H1 (cell line): Measurements from ENCODE around the gene CACNA1G. TPM values are rescaled to one million over a fixed set of nuclear protein-coding genes. Genes with fewer than 3 reads are reported as not detected.

Experiments used
- CTCF ChIA-PET: fragments of 300-600 bp; sonication (Branson Sonifier 250); formaldehyde crosslinking; loops from one replicate; lab custom pipeline; 2021; ENCODE audit not compliant: partially characterized antibody; lab: Charles Lee
- POLR2A ChIA-PET: fragments of 300-600 bp; sonication (Branson Sonifier 250); formaldehyde crosslinking; loops from one replicate; lab custom pipeline; 2021; ENCODE audit warnings: inconsistent platforms; ENCODE audit not compliant: partially characterized antibody; lab: Charles Lee
- DNase-seq, 2 experiments: peaks; one replicate each; pipeline versions ENCODE4 v3.0.0 to v3.0.0-alpha.2; 2010 to 2022; ENCODE audit warnings: low spot score in 2 of 2, low read depth in 1 of 2, mixed read lengths in 1 of 2
- FAIRE-seq: peaks from 2 replicates; lab custom pipeline; 2011; peaks lifted over from hg19 to GRCh38; lab: Jason Lieb, UNC
- H2AFZ ChIP-seq: 2 replicates; pipeline ENCODE4 v1.8.1; 2012; ENCODE audit warnings: low read length, inconsistent platforms
- H2AK5ac ChIP-seq: 2 replicates; pipeline ENCODE4 v1.6.1; 2013; ENCODE audit warnings: low read depth, low read length
- H2BK120ac ChIP-seq: replicated peaks from 2 replicates; pipeline ENCODE3; 2013; ENCODE audit warnings: low read depth, low read length, inconsistent platforms
- H2BK12ac ChIP-seq: 2 replicates; pipeline ENCODE4 v1.6.1; 2013; ENCODE audit warnings: low read depth, low read length
- H2BK15ac ChIP-seq: 2 replicates; pipeline ENCODE4 v1.6.1; 2013; ENCODE audit warnings: low read length
- H2BK20ac ChIP-seq: 2 replicates; pipeline ENCODE4 v1.6.1; 2013; ENCODE audit warnings: low read length
- H2BK5ac ChIP-seq: 2 replicates; pipeline ENCODE4 v1.6.1; 2013; ENCODE audit warnings: low read depth, low read length
- H3K14ac ChIP-seq: 2 replicates; pipeline ENCODE4 v1.6.1; 2013; ENCODE audit warnings: inconsistent platforms; ENCODE audit not compliant: insufficient read length
- H3K18ac ChIP-seq: 2 replicates; pipeline ENCODE4 v1.6.1; 2013; ENCODE audit warnings: low read length; ENCODE audit errors: extremely low read depth
- H3K23ac ChIP-seq: 2 replicates; pipeline ENCODE4 v1.6.1; 2013; ENCODE audit warnings: inconsistent platforms; ENCODE audit not compliant: insufficient read length
- H3K23me2 ChIP-seq: 2 replicates; pipeline ENCODE4 v1.6.1; 2013; ENCODE audit warnings: low read depth, low read length
- H3K27ac ChIP-seq: 2 replicates; pipeline ENCODE4 v1.6.1; 2011; ENCODE audit warnings: low read depth, low read length, inconsistent platforms
- H3K27me3 ChIP-seq, 4 experiments: replicated peaks in 1 of 4; 1 replicate in 1 of 4; 2 replicates in 3 of 4; pipeline versions ENCODE4 v1.6.1 to v1.8.1; 2011 to 2013; ENCODE audit warnings: low read length in 3 of 4, mild to moderate bottlenecking in 3 of 4, inconsistent platforms in 2 of 4, mixed read lengths in 2 of 4, moderate library complexity in 1 of 4; ENCODE audit not compliant: control insufficient read depth in 3 of 4, insufficient read depth in 3 of 4; ENCODE audit errors: extremely low read depth in 1 of 4
- H3K36me3 ChIP-seq, 4 experiments: 2 replicates each; pipeline versions ENCODE4 v1.6.1 to v1.8.1; 2011 to 2013; ENCODE audit warnings: mild to moderate bottlenecking in 4 of 4, low read length in 3 of 4, moderate library complexity in 2 of 4, control low read depth in 1 of 4, inconsistent platforms in 1 of 4; ENCODE audit not compliant: insufficient read depth in 4 of 4, control insufficient read depth in 2 of 4
- H3K4ac ChIP-seq: replicated peaks from 2 replicates; pipeline ENCODE3; 2013; ENCODE audit warnings: low read length, low read depth, mixed read lengths, inconsistent platforms; ENCODE audit not compliant: insufficient read length
- H3K4me1 ChIP-seq, 4 experiments: replicated peaks in 1 of 4; 1 replicate in 1 of 4; 2 replicates in 3 of 4; pipeline versions ENCODE4 v1.6.1 to v1.8.1; 2011 to 2013; ENCODE audit warnings: low read length in 3 of 4, inconsistent platforms in 2 of 4, mixed read lengths in 1 of 4; ENCODE audit not compliant: insufficient read depth in 4 of 4, control insufficient read depth in 3 of 4
- H3K4me2 ChIP-seq, 2 experiments: 2 replicates each; pipeline versions ENCODE4 v1.6.1 to v1.8.1; 2011 to 2013; ENCODE audit warnings: low read depth in 2 of 2, low read length in 2 of 2, control low read depth in 1 of 2, inconsistent platforms in 1 of 2, mild to moderate bottlenecking in 1 of 2; ENCODE audit not compliant: insufficient read depth in 1 of 2
- H3K4me3 ChIP-seq, 4 experiments: fragments of 200-600, 300-600 bp in 1 of 4; sonication (generic), shearing (Covaris generic), sonication (Bioruptor Twin) in 1 of 4; 2 replicates each; pipeline versions ENCODE4 v1.5.1 to v1.8.1; 2011 to 2016; ENCODE audit warnings: low read length in 4 of 4, low read depth in 3 of 4, control low read depth in 2 of 4, inconsistent platforms in 2 of 4, mild to moderate bottlenecking in 2 of 4, mixed read lengths in 1 of 4, moderate library complexity in 1 of 4; ENCODE audit not compliant: insufficient read depth in 2 of 4; ENCODE audit errors: extremely low read depth in 1 of 4
- H3K56ac ChIP-seq: replicated peaks from 2 replicates; pipeline ENCODE3; 2013; ENCODE audit warnings: low read depth, mild to moderate bottlenecking, mixed read lengths, low read length, inconsistent platforms; ENCODE audit not compliant: insufficient read length
- H3K79me1 ChIP-seq: 2 replicates; pipeline ENCODE4 v1.6.1; 2013; ENCODE audit warnings: low read depth, low read length, control low read depth
- H3K79me2 ChIP-seq, 2 experiments: 2 replicates each; pipeline versions ENCODE4 v1.6.1 to v1.8.1; 2012 to 2013; ENCODE audit warnings: low read length in 2 of 2, mild to moderate bottlenecking in 2 of 2, inconsistent platforms in 1 of 2; ENCODE audit not compliant: insufficient read depth in 2 of 2, control insufficient read depth in 1 of 2
- H3K9ac ChIP-seq, 4 experiments: replicated peaks in 1 of 4; 1 replicate in 1 of 4; 2 replicates in 3 of 4; pipeline versions ENCODE4 v1.6.1 to v1.8.1; 2011 to 2013; ENCODE audit warnings: low read depth in 3 of 4, low read length in 3 of 4, control low read depth in 2 of 4, mild to moderate bottlenecking in 2 of 4, moderate library complexity in 2 of 4, inconsistent platforms in 1 of 4; ENCODE audit errors: extremely low read depth in 1 of 4
- H3K9me3 ChIP-seq, 2 experiments: 2 replicates each; pipeline versions ENCODE4 v1.6.1 to v1.8.1; 2012 to 2013; ENCODE audit warnings: mild to moderate bottlenecking in 2 of 2, moderate library complexity in 2 of 2, control low read depth in 1 of 2, inconsistent platforms in 1 of 2, low read depth in 1 of 2, low read length in 1 of 2, mixed read lengths in 1 of 2; ENCODE audit not compliant: insufficient read depth in 2 of 2
- H4K20me1 ChIP-seq, 2 experiments: replicated peaks in 1 of 2; 2 replicates each; pipeline versions ENCODE3 to v1.8.1; 2011 to 2013; ENCODE audit warnings: inconsistent platforms in 2 of 2, low read length in 2 of 2, mild to moderate bottlenecking in 1 of 2; ENCODE audit not compliant: insufficient read depth in 2 of 2, control insufficient read depth in 1 of 2
- H4K5ac ChIP-seq: 2 replicates; pipeline ENCODE4 v1.6.1; 2013; ENCODE audit warnings: low read length, low read depth, mixed read lengths, inconsistent platforms; ENCODE audit not compliant: insufficient read length
- H4K8ac ChIP-seq: 2 replicates; pipeline ENCODE4 v1.8.0; 2013; ENCODE audit warnings: mild to moderate bottlenecking, moderate library complexity, low read length, inconsistent platforms; ENCODE audit not compliant: insufficient read depth; ENCODE audit errors: extremely low read depth
- H4K91ac ChIP-seq: replicated peaks from 2 replicates; pipeline ENCODE3; 2013; ENCODE audit warnings: low read length, mixed read lengths, inconsistent platforms; ENCODE audit not compliant: insufficient read length
- ATF3 ChIP-seq: IDR thresholded peaks from 2 replicates; pipeline ENCODE4 v1.6.1; 2011; ENCODE audit warnings: low read depth, mild to moderate bottlenecking, low read length; ENCODE audit not compliant: insufficient read depth
- BACH1 ChIP-seq: IDR thresholded peaks from 2 replicates; pipeline ENCODE4 v1.6.1; 2012; ENCODE audit warnings: low read length, improper control_type of control experiment
- JUND ChIP-seq: IDR thresholded peaks from 2 replicates; pipeline ENCODE4 v1.6.1; 2011; ENCODE audit warnings: mild to moderate bottlenecking, improper control_type of control experiment, low read length
- MAFK ChIP-seq: IDR thresholded peaks from 2 replicates; pipeline ENCODE4 v1.6.1; 2012; ENCODE audit warnings: low read depth, mild to moderate bottlenecking, improper control_type of control experiment, low read length
- NRF1 ChIP-seq: IDR thresholded peaks from 2 replicates; pipeline ENCODE4 v1.6.1; 2011; ENCODE audit warnings: mild to moderate bottlenecking, low read depth, low read length, improper control_type of control experiment
- POLR2AphosphoS5 ChIP-seq: IDR thresholded peaks from 2 replicates; pipeline ENCODE4 v1.6.1; 2011; ENCODE audit warnings: low read depth, low read length
- POU5F1 ChIP-seq: IDR thresholded peaks from 2 replicates; pipeline ENCODE4 v1.6.1; 2011; ENCODE audit warnings: low read depth, mild to moderate bottlenecking, low read length, moderate library complexity
- RAD21 ChIP-seq, 2 experiments: IDR thresholded peaks in 1 of 2; conservative IDR thresholded peaks in 1 of 2; 2 replicates each; pipeline ENCODE4 v1.6.1; 2011; ENCODE audit warnings: low read depth in 2 of 2, low read length in 2 of 2, improper control_type of control experiment in 1 of 2, inconsistent platforms in 1 of 2, mild to moderate bottlenecking in 1 of 2, moderate library complexity in 1 of 2
- TBP ChIP-seq: IDR thresholded peaks from 2 replicates; pipeline ENCODE4 v1.6.1; 2011; ENCODE audit warnings: low read depth, low read length, improper control_type of control experiment
- USF2 ChIP-seq: IDR thresholded peaks from 2 replicates; pipeline ENCODE4 v1.6.1; 2011; ENCODE audit warnings: low read length, improper control_type of control experiment
- ZNF274 ChIP-seq: IDR thresholded peaks from 2 replicates; pipeline ENCODE4 v1.7.0; 2012; ENCODE audit warnings: low read length, borderline replicate concordance; ENCODE audit errors: extremely low read depth
- WGBS, 2 experiments: shearing (Covaris generic) in 1 of 2; methylation state at CpG; one replicate each; pipeline versions ENCODE4 v1.1.6 to v1.1.7; 2013 to 2015; ENCODE audit warnings: low lambda C conversion rate in 2 of 2, mixed read lengths in 2 of 2, inconsistent platforms in 1 of 2, low coverage in 1 of 2, missing lambda C conversion rate in 1 of 2; ENCODE audit not compliant: insufficient replicate concordance in 2 of 2, insufficient coverage in 1 of 2, insufficient read length in 1 of 2; ENCODE audit errors: extremely low coverage in 1 of 2, missing lambda C conversion rate in 1 of 2; 5-methylcytosine and 5-hydroxymethylcytosine counted together
- polyA plus RNA-seq, 7 experiments: library from polyadenylated mRNA; depleted of rRNA in 3 of 7; stranded (reverse) in 5 of 7; unstranded in 2 of 7; fragments of >200 nt in 5 of 7; fragments of 200-250 nt in 2 of 7; gene quantifications; 1 replicate in 5 of 7; 2 replicates in 1 of 7; 4 replicates in 1 of 7; pipeline versions ENCODE4 v1.2.1 to v1.2.3, GENCODE V29; 2011 to 2013; ENCODE audit warnings: missing spikeins in 2 of 7, mixed read lengths in 2 of 7
- total RNA-seq: library from RNA; stranded (reverse); fragmentation: NEBNext Ultra II Directional; extraction: Animal tissue kit (Norgen Biotek cat#: 25700); gene quantifications from 2 replicates; pipeline ENCODE4 v1.2.1, GENCODE V29; 2021
- TF ChIP-seq, protein P1 (sequence below): IDR thresholded peaks from 2 replicates; pipeline ENCODE4 v1.6.1; 2012; ENCODE audit warnings: inconsistent platforms

CACNA1G gene
- total and polyA plus RNA-seq, 2 of the 8 experiments (the other 6 are each of a cell fraction or from before 2014, with no cell fraction given), result 2.9 to 4.9 TPM

GRCh38 chr17:50618300-50618699 lies 57.8 kb downstream of the CACNA1G start:
- Histone ChIP-seq H3K14ac (no peak overlapping the region), H3K23me2 (no peaks in the 10 kb centered on the region), H3K36me3 (no peaks in the 10 kb centered on the region), H3K4ac (no peak overlapping the region), H2BK15ac (no peak overlapping the region), H2BK120ac (no peak overlapping the region), H2BK5ac (0 out of 2 replicates have a peak overlapping the region, but pooled peaks have one; percentile 66), H2AFZ (no peak overlapping the region), H4K8ac (no peak overlapping the region), H4K20me1 (no peaks in the 10 kb centered on the region), H3K23ac (no peak overlapping the region), H3K27ac (no peak overlapping the region), H2BK20ac (no peak overlapping the region), H3K18ac (no peak overlapping the region), H3K4me2 (no peak overlapping the region), H3K27me3 (peaks cover 0 to 2% (median 0%) of the 10 kb centered on the region in 4 experiments; a peak in 2 of 7 replicates), H3K9ac (no peak overlapping the region), H3K9me3 (no peaks in the 10 kb centered on the region), H3K79me2 (no peaks in the 10 kb centered on the region), H4K5ac (no peak overlapping the region), H3K79me1 (no peaks in the 10 kb centered on the region), H4K91ac (no peak overlapping the region), H3K4me3 (no peak overlapping the region), H3K4me1 (peaks cover 0 to 17% (median 8%) of the 10 kb centered on the region in 4 experiments; a peak in 6 of 7 replicates), H3K56ac (no peak overlapping the region), H2AK5ac (no peak overlapping the region), H2BK12ac (no peak overlapping the region)
- WGBS, 2 experiments, result 89% methylated on average over 4 of the region's 4 CpGs; no CpG with 5 or more reads in 1 of the 2 experiments
- ChIA-PET CTCF (interaction anchor here (1.1 to 19.7 kb wide), 12 partner anchors 10 to 139 kb away, joined by 3 to 404 read pairs (median 7); partner anchors contain the start of genes ABCC3, EPN3 and SPATA20), POLR2A (interaction anchor here (0.9 to 1.4 kb wide), 3 partner anchors 14 to 142 kb away, joined by 3 to 5 read pairs (median 3); no protein-coding TSS in a partner anchor)
- DNase-seq (no peak), FAIRE-seq (no peak)
- no peak for TF ChIP-seq ZNF274
- TF ChIP-seq, protein P1, sequence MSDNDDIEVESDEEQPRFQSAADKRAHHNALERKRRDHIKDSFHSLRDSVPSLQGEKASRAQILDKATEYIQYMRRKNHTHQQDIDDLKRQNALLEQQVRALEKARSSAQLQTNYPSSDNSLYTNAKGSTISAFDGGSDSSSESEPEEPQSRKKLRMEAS, result no peak
- no peak for TF ChIP-seq USF2
- no peak for TF ChIP-seq MAFK
- TF ChIP-seq NRF1, result no peak
- no peak for TF ChIP-seq JUND
- no peak for TF ChIP-seq POLR2AphosphoS5
- TF ChIP-seq RAD21 (IDR thresholded peaks at IDR 0.05 in 1 of 2, conservative IDR thresholded peaks at IDR 0.05 in 1 of 2; ENCODE audit: low read depth in 2 of 2, low read length in 2 of 2), result no peak
- TF ChIP-seq POU5F1, result no peak
- no peak for TF ChIP-seq TBP
- TF ChIP-seq ATF3, result no peak
- TF ChIP-seq BACH1, result no peak
